Measurements from ENCODE around the gene EXOC1.

EXOC1 gene

DNA sequence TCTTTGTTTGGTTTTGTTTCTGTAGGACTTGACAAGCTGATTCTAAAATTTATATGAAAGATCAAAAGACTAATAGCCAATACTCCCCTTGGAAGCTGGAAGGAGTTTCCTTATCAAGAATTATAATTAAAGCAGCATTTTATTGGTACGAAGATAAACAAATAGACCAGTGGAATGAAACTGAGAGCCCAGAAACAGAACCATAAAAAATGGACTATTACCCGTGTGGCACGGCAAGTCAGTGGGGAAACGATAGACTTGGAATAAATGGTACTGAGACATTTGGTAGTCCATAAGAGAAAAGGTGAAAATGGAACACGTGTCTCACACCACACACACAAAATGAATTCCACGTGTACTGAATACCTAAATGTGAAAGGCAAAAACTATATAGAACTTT lies 52.9 kb downstream of the EXOC1 start:
- H3K27me3 ChIP-seq (replicated peaks; ENCODE audit: control insufficient read depth, insufficient read depth, low read length): no peaks in the 10 kb centered on the region
- DNase-seq (ENCODE audit: extremely low read depth, insufficient read length): no peak
- TF ChIP-seq, protein P1, sequence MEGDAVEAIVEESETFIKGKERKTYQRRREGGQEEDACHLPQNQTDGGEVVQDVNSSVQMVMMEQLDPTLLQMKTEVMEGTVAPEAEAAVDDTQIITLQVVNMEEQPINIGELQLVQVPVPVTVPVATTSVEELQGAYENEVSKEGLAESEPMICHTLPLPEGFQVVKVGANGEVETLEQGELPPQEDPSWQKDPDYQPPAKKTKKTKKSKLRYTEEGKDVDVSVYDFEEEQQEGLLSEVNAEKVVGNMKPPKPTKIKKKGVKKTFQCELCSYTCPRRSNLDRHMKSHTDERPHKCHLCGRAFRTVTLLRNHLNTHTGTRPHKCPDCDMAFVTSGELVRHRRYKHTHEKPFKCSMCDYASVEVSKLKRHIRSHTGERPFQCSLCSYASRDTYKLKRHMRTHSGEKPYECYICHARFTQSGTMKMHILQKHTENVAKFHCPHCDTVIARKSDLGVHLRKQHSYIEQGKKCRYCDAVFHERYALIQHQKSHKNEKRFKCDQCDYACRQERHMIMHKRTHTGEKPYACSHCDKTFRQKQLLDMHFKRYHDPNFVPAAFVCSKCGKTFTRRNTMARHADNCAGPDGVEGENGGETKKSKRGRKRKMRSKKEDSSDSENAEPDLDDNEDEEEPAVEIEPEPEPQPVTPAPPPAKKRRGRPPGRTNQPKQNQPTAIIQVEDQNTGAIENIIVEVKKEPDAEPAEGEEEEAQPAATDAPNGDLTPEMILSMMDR (IDR thresholded peaks at IDR 0.05; ENCODE audit: insufficient read depth, low read length, poor library complexity, severe bottlenecking): no peak
- H3K4me3 ChIP-seq (replicated peaks; ENCODE audit: low read depth, low read length): no peak overlapping the region
- peaks cover 1% of the 10 kb centered on the region for H3K36me3 ChIP-seq (ENCODE audit: control insufficient read depth, insufficient read depth, low read length)

DNA sequence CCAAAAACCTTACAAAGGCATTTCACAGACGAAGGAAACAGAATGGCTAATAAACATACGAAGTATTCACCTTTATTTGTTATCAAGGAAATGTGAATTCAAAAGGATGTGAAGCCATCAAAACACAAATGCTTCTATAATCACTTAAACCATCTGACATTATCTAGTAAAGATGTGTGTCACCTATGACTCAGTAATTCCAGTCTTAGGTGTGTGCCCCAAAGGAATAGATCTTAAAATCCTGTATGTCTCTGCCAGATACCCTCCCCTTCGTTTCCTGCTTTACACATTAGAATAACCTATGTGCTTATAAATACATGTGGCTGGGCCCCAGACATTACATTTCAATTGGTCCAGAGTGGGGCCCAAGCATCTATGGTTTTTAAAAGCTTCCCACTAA lies 53.5 kb downstream of the EXOC1 start:
- Histone ChIP-seq H3K36me3 (ENCODE audit: control insufficient read depth, insufficient read depth, low read length) (peaks cover 1% of the 10 kb centered on the region), H3K27me3 (replicated peaks; ENCODE audit: control insufficient read depth, insufficient read depth, low read length) (no peaks in the 10 kb centered on the region), H3K4me3 (replicated peaks; ENCODE audit: low read depth, low read length) (no peak overlapping the region)
- TF ChIP-seq, protein P1 (IDR thresholded peaks at IDR 0.05; ENCODE audit: insufficient read depth, low read length, poor library complexity, severe bottlenecking): no peak
- no peak for DNase-seq (ENCODE audit: extremely low read depth, insufficient read length)

DNA sequence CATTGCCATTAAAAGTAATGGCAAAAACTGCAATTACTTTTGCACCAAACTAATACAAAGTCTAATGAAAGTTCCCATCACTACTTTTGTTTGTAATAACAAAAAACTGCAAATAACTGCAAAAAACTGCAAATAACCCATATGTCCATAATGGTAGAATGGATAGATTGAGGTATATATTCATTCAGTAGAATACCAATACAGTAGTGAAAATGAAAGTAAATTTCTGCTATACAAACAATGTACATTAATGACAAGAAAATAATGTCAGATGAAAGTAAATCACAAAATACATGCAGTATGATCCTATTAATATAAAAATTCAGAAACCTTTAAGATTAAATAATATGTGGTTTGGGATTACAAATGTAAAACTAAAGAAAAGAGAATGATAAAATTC lies 54.0 kb downstream of the EXOC1 start:
- DNase-seq (ENCODE audit: extremely low read depth, insufficient read length): no peak
- TF ChIP-seq, protein P1 (IDR thresholded peaks at IDR 0.05; ENCODE audit: insufficient read depth, low read length, poor library complexity, severe bottlenecking): no peak
- H3K27me3 ChIP-seq (replicated peaks; ENCODE audit: control insufficient read depth, insufficient read depth, low read length): no peaks in the 10 kb centered on the region
- H3K36me3 ChIP-seq (ENCODE audit: control insufficient read depth, insufficient read depth, low read length): peaks cover 1% of the 10 kb centered on the region
- no peak overlapping the region for H3K4me3 ChIP-seq (replicated peaks; ENCODE audit: low read depth, low read length)

DNA sequence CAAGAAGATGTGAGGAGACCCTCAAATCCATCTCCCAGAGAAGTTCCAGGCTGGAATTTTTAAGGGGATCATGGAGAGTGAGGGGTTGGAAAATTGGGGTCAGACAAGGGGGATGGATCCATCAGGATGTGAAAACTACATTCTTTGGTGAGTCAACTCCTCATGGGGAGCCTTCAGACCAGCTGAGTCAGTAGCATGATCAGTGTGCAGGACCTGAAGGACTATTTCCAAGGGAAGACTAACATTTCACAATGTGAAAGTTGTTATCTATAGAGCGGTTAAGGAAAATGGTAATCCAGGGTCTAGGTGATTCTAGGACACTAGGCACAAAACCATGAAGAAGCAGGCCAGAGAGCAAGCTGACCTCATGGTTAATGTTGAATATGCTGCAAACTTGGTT lies 56.7 kb downstream of the EXOC1 start:
- DNase-seq (ENCODE audit: extremely low read depth, insufficient read length): no peak
- TF ChIP-seq, protein P1 (IDR thresholded peaks at IDR 0.05; ENCODE audit: insufficient read depth, low read length, poor library complexity, severe bottlenecking): no peak
- Histone ChIP-seq H3K36me3 (ENCODE audit: control insufficient read depth, insufficient read depth, low read length) (peaks cover under 1% of the 10 kb centered on the region), H3K27me3 (replicated peaks; ENCODE audit: control insufficient read depth, insufficient read depth, low read length) (no peaks in the 10 kb centered on the region), H3K4me3 (replicated peaks; ENCODE audit: low read depth, low read length) (no peak overlapping the region)

DNA sequence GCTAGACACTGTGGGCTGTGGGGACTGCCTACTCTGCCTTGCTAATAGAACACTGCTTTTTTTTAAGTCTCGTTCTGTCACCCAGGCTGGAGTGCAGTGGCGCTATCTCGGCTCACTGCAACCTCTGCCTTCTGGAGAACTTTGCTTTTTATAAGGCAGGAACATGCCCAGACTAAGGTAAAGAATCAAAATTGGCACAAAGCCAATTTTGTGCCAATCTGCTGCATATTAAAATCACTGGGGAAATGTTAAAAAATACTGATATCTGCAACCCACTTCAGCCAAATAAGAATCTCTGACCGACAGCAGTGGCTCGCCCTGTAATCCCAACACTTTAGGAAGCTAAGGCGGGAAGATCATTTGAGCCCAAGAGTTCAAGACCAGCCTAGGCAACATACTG lies 58.8 kb downstream of the EXOC1 start:
- DNase-seq (ENCODE audit: extremely low read depth, insufficient read length): no peak
- Histone ChIP-seq H3K27me3 (replicated peaks; ENCODE audit: control insufficient read depth, insufficient read depth, low read length) (no peaks in the 10 kb centered on the region), H3K4me3 (replicated peaks; ENCODE audit: low read depth, low read length) (no peak overlapping the region), H3K36me3 (ENCODE audit: control insufficient read depth, insufficient read depth, low read length) (no peaks in the 10 kb centered on the region)
- TF ChIP-seq, protein P1 (IDR thresholded peaks at IDR 0.05; ENCODE audit: insufficient read depth, low read length, poor library complexity, severe bottlenecking): no peak

DNA sequence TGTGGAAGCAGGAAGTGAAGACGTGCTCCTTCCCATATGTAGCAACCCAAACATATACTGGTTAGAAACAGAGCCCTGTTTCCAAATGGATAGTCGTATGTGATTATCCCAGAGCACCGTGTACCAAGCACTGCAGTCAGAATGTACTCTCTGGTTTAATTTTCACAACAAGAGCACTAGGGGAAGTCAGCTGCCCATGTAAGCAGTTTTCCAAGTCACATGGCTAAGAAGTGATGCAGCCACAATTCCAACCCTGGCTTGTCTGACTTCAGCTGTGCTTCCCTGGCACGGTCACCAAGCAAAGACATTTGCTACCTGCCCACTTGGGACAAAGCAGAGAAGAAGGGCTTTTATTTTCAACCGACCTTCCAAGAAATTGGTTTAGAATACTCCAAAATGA lies 67.1 kb downstream of the EXOC1 start:
- TF ChIP-seq, protein P1 (IDR thresholded peaks at IDR 0.05; ENCODE audit: insufficient read depth, low read length, poor library complexity, severe bottlenecking): no peak
- DNase-seq (ENCODE audit: extremely low read depth, insufficient read length): no peak
- H3K4me3 ChIP-seq (replicated peaks; ENCODE audit: low read depth, low read length): no peak overlapping the region

More for the DNA sequence above, 67.1 kb downstream of the EXOC1 start:
- Histone ChIP-seq H3K36me3 (ENCODE audit: control insufficient read depth, insufficient read depth, low read length) (no peaks in the 10 kb centered on the region), H3K27me3 (replicated peaks; ENCODE audit: control insufficient read depth, insufficient read depth, low read length) (no peaks in the 10 kb centered on the region)

Measured in GM06990 (cell line).